ENCODE measurements around the gene ZNF341.

DNA sequence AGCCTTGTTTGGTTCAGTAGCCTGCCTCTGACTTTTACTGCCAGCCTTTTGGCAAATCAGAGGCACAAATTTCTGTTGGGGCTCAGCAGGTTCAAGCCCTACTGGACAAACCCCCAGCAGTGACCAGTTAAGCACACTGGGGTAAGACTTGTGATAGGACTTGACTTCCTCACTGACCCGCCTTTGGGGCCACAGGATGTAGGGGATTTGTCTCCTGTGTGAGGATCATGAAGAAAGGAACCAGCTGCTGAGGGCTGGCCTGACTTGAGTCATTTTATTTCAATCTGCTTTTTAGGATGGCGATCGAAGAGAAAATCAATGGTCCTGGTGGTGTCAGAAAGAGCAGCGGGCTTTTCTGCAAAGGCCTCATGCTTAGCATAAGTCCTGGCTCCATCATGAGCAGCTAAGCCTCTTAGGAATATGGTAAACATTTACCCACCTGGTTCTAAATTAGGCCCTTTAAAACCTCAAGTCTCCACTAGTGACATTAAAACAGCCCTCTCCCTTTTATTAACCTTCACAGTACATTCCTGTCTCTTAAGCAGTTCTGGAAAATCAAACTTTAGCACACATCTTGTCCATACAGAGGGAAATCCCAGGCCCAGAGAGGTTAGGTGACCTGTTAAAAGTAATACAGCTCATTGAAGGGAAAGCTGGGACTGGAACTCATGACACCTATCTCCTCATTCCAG, 96.0 kb downstream of the ZNF341 start:
- TF ChIP-seq, protein P1, sequence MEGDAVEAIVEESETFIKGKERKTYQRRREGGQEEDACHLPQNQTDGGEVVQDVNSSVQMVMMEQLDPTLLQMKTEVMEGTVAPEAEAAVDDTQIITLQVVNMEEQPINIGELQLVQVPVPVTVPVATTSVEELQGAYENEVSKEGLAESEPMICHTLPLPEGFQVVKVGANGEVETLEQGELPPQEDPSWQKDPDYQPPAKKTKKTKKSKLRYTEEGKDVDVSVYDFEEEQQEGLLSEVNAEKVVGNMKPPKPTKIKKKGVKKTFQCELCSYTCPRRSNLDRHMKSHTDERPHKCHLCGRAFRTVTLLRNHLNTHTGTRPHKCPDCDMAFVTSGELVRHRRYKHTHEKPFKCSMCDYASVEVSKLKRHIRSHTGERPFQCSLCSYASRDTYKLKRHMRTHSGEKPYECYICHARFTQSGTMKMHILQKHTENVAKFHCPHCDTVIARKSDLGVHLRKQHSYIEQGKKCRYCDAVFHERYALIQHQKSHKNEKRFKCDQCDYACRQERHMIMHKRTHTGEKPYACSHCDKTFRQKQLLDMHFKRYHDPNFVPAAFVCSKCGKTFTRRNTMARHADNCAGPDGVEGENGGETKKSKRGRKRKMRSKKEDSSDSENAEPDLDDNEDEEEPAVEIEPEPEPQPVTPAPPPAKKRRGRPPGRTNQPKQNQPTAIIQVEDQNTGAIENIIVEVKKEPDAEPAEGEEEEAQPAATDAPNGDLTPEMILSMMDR (IDR thresholded peaks at IDR 0.05) = no peak
- no peak for TF ChIP-seq POLR2A (IDR thresholded peaks at IDR 0.05)
- TF ChIP-seq POLR2AphosphoS5 (IDR thresholded peaks at IDR 0.05; ENCODE audit: insufficient read depth in 1 of 2, low read depth in 1 of 2) = no peak
